ENCODE results near the gene FLOT1.
"Not testable (repeated sequence)": the region's sequence is repeated elsewhere in the genome, so short reads cannot be mapped to it uniquely, and the experiment has no call there.

Gene FLOT1

DNA sequence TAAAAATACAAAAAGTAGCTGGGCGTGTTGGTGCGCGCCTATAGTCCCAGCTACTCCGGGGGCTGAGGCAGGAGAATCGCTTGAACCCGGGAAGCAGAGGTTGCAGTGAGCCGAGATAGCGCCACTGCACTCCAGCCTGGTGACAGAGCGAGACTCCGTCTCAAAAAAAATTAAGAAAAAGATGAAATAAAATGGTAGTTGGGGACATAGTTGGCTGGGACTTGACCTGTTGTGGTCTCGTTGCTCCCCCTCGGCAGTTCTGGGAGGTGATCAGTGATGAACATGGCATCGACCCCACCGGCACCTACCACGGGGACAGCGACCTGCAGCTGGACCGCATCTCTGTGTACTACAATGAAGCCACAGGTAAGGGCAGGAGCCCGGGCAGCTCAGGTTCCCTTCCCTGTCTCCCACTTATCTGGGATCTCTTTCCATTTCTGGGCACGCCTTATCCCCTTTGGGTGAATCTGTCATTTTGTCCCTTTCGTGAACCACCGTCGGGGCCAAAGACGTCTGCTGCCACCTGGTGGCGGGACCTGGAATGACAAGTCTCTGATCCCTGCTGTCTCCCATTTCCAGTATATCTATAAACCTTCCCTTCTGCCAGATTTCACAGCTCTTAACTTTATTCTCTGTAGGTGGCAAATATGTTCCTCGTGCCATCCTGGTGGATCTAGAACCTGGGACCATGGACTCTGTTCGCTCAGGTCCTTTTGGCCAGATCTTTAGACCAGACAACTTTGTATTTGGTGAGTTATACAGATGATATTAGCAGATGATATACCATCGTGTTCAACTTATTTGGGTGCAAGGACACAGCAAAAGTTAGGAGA, 20.0 kb downstream of the FLOT1 start:
- DNase-seq: peak; percentile 64 to 91 (median 76)

GRCh38 chr6:30722025-30722279, 20.5 kb downstream of the FLOT1 start:
- peak in 1 of 6 experiments; percentile 56 for DNase-seq

GRCh38 chr6:30721198-30722024, 21.1 kb downstream of the FLOT1 start:
- DNase-seq: peak; percentile 91 to 97 (median 95)

GRCh38 chr6:30720738-30721197, 21.7 kb downstream of the FLOT1 start:
- DNase-seq: peak in 4 of 6 experiments; percentile 20 to 68 (median 49)

- DNase-seq: peak; percentile 86 to 94 (median 92)
Observed at GRCh38 chr6:30719791-30720737, 22.4 kb downstream of the FLOT1 start, which contains the start of gene TUBB. Gene TUBB, plus strand, starts transcription at chr6:30720352. Its CDS starts 155 bp downstream, at chr6:30720507.

GRCh38 chr6:30719356-30719755, 23.1 kb downstream of the FLOT1 start:
- peak in 1 of 6 experiments; percentile 10 for DNase-seq

DNA sequence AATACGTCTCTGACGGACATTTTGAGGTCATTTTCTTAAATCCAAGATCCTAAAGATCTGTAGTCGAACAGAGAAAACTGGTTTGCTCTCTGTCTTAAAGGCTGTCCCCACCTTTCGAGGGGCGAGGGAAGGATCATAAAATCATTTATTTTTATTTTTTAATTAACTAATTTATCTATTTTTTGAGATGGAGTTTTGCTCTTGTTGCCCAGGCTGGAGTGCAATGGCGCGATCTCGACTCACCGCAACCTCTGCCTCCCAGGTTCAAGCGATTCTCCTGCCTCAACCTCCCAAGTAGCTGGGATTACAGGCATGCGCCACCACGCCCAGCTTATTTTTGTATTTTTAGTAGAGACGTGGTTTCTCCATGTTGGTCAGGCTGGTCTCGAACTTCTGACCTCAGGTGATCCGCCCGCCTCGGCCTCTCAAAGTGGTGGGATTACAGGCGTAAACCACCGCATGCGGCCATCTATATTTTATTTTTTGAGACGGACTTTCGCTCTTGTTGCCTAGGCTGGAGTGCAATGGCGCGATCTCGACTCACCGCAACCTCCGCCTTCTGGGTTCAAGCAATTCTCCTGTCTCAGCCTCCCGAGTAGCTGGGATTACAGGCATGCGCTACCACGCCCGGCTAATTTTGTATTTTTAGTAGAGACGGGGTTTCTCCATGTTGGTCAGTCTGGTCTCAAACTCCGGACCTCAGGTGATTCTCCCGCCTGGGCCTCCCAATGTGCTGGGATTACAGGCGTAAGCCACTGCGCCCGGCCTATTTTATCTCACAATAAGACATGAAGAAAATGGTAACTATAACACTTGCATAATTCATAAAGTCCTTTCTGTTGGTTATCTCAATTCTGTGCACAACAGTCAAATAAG, 24.4 kb downstream of the FLOT1 start:
- DNase-seq: not testable (repeated sequence)

- DNase-seq: peak; percentile 92 to 100 (median 99)
Observed at GRCh38 chr6:30717129-30717844, 25.2 kb downstream of the FLOT1 start, which contains the start of gene MDC1. Gene MDC1, minus strand, starts transcription at chr6:30717281. Its CDS starts 2,106 bp downstream, at chr6:30715175.

DNA sequence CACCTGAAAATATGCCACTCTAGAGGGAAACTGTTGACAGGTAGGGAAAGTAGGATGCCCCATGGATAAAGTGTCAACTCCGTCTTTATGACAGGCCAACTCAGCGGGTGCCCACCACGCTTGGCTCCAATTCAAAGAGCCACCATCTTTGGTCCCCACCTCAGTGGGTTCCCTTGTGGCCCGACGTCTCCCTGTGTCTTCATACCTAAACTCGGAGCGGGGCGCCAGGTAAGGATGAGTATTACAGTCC, 25.7 kb downstream of the FLOT1 start:
- DNase-seq: no peak

GRCh38 chr6:30714263-30714662, 28.2 kb downstream of the FLOT1 start:
- DNase-seq: no peak

DNA sequence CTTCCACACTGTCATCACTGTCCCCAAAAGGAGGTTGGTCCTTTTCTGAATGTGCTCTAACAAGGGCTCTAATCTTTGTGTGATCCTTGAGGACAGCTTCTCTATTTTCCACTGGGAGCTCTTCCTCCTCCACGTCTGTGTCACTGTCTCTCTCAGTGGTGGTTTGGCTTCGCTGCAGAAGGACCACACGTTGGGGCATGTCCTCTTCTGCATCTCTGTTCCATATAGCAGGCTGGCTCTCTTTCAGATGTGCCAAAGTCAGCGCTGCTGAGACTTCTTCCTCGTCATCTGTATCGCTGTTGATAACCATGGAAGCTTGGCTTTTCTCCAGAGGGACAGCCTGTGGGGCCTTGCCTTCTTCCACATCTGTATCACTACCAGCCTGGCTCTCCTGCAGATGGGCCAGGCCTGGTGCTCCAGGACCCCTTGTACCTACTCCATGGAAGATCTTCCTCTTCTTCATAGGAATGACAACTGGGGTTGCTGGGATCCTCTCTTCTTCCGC, 30.0 kb downstream of the FLOT1 start:
- no peak for DNase-seq

- no peak for DNase-seq
Observed at GRCh38 chr6:30711758-30712380, 30.6 kb downstream of the FLOT1 start.

GRCh38 chr6:30709101-30709868, 33.2 kb downstream of the FLOT1 start:
- DNase-seq: no peak

DNA sequence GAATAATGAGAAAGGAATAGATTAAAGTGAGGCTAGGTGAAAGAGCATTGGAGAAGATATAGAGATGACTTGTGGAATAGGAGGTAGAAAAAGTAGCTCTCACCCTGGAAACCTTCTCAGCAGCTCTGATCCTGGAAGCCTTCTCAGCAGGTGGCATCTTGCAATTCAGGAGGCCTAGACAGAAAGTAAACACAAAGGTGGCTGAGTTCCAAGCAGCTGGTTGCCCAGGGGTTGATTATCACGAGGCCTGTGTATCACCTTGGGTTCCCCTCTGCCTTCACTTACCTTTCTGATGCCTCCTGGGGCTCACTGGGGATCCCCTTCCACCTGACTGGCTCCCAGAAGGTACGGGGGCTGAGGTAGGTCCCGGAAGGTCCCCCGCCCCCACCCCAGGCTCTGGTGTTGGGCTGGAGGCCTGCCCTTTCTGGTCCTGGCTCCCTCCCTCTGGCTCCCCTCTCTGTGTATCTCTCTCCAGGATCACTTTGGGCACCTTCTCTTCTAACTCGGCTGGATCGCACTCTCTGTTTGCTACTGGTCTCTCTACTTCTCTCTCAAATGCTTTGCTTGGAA, 35.1 kb downstream of the FLOT1 start:
- no peak for DNase-seq

- no peak for DNase-seq
Observed at GRCh38 chr6:30705620-30706019, 36.9 kb downstream of the FLOT1 start.

DNA sequence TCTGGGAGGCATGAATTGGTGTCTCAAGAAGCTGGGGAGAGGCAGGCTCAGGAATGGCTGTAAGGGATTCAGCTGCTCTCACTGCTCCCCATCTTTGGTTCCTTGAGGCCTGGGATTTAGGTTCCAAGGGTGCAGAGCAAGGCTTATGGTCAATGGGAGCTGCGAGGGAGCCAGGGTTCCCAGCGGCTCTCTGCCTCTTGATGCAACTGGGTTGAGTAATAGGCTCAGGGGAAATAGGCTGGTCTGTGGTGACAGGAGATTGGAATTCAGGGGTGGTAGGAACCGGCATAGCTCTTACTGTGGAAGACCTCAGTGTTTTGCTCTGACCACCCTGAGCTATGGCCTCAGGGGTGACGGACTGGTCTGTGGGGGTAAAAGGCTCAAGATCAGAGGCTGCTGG, 38.7 kb downstream of the FLOT1 start:
- no peak for DNase-seq

DNA sequence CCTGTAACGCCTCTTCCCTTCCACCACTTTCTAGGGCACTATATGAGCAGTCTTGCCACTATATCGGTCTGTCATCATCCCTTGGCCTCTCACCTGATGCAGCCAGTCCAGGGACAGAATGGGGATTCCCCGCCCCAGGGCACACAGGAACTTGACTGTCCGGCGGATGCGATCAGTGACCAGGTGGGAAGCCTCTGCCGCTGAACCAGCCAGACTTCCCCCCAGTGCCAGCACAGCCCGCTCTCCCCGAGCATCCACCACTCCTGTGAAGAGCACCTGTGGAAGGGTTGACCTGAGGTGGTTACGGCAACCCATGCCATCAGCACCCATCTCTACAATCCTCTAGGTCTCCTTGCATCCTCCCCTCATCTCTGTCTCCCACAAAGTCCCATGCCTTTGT, 39.5 kb downstream of the FLOT1 start:
- no peak for DNase-seq

GRCh38 chr6:30700340-30700739, 42.1 kb downstream of the FLOT1 start:
- no peak for DNase-seq

- DNase-seq: no peak
Observed at GRCh38 chr6:30696432-30696831, 46.1 kb downstream of the FLOT1 start.
